HL-60 (cell line): ENCODE measurements around the gene KRT2.

Experiments used
- DNase-seq, 2 experiments: peaks; one replicate each; pipeline ENCODE4 v3.0.0-alpha.2; 2010 to 2020; ENCODE audit warnings: low read depth in 1 of 2, low spot score in 1 of 2
- H3K27ac ChIP-seq: fragments of 250-450 bp; sonication (Bioruptor Pico); replicated peaks from 2 replicates; pipeline ENCODE4 v1.5.1; 2020; ENCODE audit warnings: mild to moderate bottlenecking, moderate library complexity
- H3K27me3 ChIP-seq: fragments of 250-450 bp; sonication (Bioruptor Pico); 2 replicates; pipeline ENCODE4 v1.5.1; 2021; ENCODE audit warnings: mild to moderate bottlenecking, moderate library complexity; ENCODE audit not compliant: insufficient read depth, poor library complexity, severe bottlenecking
- H3K4me3 ChIP-seq: replicated peaks from 2 replicates; pipeline ENCODE4 v1.5.1; 2011; ENCODE audit warnings: mild to moderate bottlenecking, control low read depth, low read length; ENCODE audit not compliant: insufficient read depth
- GABPA ChIP-seq: IDR thresholded peaks from 2 replicates; pipeline ENCODE4 v1.6.1; 2012; ENCODE audit warnings: low read depth
- POLR2AphosphoS5 ChIP-seq: IDR thresholded peaks from 2 replicates; pipeline ENCODE4 v1.6.1; 2012; ENCODE audit warnings: low read depth
- SPI1 ChIP-seq: IDR thresholded peaks from 2 replicates; pipeline ENCODE4 v1.6.1; 2012; ENCODE audit warnings: low read depth, mild to moderate bottlenecking, borderline replicate concordance
- long read RNA-seq: library from polyadenylated mRNA; unstranded; transcript quantifications from one replicate; pipeline ENCODE4 v2.0.0, GENCODE V29; 2020
- TF ChIP-seq, protein P1 (sequence below): IDR thresholded peaks from one replicate; pipeline ENCODE4 v1.5.1; 2011; ENCODE audit warnings: low read length, control low read depth, inconsistent platforms; ENCODE audit not compliant: insufficient read depth
- TF ChIP-seq, protein P2 (sequence below): IDR thresholded peaks from 2 replicates; pipeline ENCODE4 v1.6.1; 2012; ENCODE audit warnings: low read depth; ENCODE audit not compliant: insufficient replicate concordance

KRT2 gene
- long read RNA-seq, result 0 reads

GRCh38 chr12:52651726-52652261 lies at the start of gene KRT2:
KRT2 (minus strand) TSS chr12:52652211; CDS start chr12:52652142, 69 bp downstream.
- Histone ChIP-seq H3K4me3 (no peak within 1 kb of the TSS), H3K27me3 (no peaks in the 10 kb centered on the region), H3K27ac (no peak within 1 kb of the TSS)
- no peak for TF ChIP-seq SPI1
- TF ChIP-seq, protein P1, sequence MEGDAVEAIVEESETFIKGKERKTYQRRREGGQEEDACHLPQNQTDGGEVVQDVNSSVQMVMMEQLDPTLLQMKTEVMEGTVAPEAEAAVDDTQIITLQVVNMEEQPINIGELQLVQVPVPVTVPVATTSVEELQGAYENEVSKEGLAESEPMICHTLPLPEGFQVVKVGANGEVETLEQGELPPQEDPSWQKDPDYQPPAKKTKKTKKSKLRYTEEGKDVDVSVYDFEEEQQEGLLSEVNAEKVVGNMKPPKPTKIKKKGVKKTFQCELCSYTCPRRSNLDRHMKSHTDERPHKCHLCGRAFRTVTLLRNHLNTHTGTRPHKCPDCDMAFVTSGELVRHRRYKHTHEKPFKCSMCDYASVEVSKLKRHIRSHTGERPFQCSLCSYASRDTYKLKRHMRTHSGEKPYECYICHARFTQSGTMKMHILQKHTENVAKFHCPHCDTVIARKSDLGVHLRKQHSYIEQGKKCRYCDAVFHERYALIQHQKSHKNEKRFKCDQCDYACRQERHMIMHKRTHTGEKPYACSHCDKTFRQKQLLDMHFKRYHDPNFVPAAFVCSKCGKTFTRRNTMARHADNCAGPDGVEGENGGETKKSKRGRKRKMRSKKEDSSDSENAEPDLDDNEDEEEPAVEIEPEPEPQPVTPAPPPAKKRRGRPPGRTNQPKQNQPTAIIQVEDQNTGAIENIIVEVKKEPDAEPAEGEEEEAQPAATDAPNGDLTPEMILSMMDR, result no peak
- TF ChIP-seq GABPA, result no peak
- TF ChIP-seq POLR2AphosphoS5, result no peak
- TF ChIP-seq, protein P2, sequence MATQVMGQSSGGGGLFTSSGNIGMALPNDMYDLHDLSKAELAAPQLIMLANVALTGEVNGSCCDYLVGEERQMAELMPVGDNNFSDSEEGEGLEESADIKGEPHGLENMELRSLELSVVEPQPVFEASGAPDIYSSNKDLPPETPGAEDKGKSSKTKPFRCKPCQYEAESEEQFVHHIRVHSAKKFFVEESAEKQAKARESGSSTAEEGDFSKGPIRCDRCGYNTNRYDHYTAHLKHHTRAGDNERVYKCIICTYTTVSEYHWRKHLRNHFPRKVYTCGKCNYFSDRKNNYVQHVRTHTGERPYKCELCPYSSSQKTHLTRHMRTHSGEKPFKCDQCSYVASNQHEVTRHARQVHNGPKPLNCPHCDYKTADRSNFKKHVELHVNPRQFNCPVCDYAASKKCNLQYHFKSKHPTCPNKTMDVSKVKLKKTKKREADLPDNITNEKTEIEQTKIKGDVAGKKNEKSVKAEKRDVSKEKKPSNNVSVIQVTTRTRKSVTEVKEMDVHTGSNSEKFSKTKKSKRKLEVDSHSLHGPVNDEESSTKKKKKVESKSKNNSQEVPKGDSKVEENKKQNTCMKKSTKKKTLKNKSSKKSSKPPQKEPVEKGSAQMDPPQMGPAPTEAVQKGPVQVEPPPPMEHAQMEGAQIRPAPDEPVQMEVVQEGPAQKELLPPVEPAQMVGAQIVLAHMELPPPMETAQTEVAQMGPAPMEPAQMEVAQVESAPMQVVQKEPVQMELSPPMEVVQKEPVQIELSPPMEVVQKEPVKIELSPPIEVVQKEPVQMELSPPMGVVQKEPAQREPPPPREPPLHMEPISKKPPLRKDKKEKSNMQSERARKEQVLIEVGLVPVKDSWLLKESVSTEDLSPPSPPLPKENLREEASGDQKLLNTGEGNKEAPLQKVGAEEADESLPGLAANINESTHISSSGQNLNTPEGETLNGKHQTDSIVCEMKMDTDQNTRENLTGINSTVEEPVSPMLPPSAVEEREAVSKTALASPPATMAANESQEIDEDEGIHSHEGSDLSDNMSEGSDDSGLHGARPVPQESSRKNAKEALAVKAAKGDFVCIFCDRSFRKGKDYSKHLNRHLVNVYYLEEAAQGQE, result no peak
- DNase-seq, result no peak

DNA sequence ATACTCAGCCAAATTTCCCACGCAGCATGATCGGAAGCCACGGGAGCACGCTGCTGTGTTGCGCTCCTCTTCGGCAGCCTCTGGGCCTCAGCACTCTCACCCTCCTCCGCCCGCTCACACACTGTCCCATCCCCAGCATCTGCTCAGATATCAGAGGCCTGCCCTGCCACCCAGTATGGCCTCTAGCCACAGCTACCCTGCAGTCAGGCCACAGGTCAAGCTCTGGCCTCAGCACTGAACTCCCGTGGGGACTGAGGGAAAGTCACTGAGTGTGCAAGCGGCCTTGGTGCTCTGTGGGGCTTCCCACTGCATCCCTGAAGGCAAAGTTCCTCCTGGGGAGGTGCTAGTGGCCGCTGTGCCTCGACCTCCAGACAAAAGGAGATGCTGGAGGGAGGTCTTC lies 49.3 kb upstream of the KRT2 start:
- DNase-seq, result no peak
- no peak overlapping the region for H3K27ac ChIP-seq
- no peak overlapping the region for H3K4me3 ChIP-seq
- TF ChIP-seq POLR2AphosphoS5 (no peak), GABPA (no peak), SPI1 (no peak)
- TF ChIP-seq, protein P1, result no peak
- TF ChIP-seq, protein P2, result no peak
- no peaks in the 10 kb centered on the region for H3K27me3 ChIP-seq

GRCh38 chr12:52699960-52700359 lies 47.9 kb upstream of the KRT2 start:
- no peaks in the 10 kb centered on the region for H3K27me3 ChIP-seq
- no peak for DNase-seq
- no peak overlapping the region for H3K27ac ChIP-seq
- TF ChIP-seq POLR2AphosphoS5, result no peak
- TF ChIP-seq, protein P1, result no peak
- no peak overlapping the region for H3K4me3 ChIP-seq

GRCh38 chr12:52699373-52699772 lies 47.4 kb upstream of the KRT2 start:
- H3K4me3 ChIP-seq, result no peak overlapping the region
- DNase-seq, result no peak
- H3K27me3 ChIP-seq, result no peaks in the 10 kb centered on the region
- H3K27ac ChIP-seq, result no peak overlapping the region
- TF ChIP-seq SPI1, result no peak
- TF ChIP-seq POLR2AphosphoS5, result no peak
- TF ChIP-seq, protein P2, result no peak
- TF ChIP-seq, protein P1, result no peak
